GM19238 (cell line): Measurements from ENCODE around the gene JHY.

Source experiments
- DNase-seq: peaks from one replicate; pipeline ENCODE4 v3.0.0; 2011; ENCODE audit warnings: low spot score; ENCODE audit not compliant: insufficient read length

The JHY gene

DNA sequence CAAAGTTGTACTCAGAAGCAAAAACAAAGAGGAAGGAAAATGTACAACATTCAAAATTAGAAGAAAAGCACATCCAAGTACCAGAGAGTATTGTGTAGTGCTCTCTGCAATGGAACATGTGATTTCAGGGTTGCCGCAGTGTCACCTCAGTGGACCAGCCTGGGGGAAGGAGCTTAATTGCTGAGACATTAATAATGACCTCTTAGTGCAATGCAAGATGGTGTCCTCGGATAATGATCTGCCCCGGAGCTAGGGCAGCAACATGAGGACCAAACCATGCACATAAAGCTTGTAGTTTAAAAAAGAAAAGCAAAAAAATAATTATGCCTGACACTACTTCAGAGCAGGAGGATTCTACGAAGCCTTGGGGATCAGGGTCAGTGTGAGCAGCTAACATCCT, 11.3 kb upstream of the JHY start:
- DNase-seq: no peak

DNA sequence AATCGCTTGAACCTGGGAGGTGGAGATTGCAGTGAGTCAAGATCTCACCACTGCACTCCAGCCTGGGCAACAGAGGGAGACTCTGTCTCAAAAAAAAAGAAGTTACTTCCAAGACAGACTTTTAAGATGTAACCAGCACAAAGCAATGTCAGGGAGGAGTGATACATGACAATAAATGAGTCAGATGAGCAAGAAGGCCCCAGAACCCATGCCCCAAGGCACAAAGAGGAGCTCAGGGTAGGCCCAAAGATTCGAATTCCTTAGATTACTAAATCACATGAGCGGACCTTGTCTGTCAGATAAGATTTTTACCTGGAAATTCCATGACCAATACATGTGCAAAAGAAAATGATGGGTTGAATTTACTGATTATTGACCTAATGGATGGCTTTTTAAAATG, 10.5 kb upstream of the JHY start:
- DNase-seq: no peak

DNA sequence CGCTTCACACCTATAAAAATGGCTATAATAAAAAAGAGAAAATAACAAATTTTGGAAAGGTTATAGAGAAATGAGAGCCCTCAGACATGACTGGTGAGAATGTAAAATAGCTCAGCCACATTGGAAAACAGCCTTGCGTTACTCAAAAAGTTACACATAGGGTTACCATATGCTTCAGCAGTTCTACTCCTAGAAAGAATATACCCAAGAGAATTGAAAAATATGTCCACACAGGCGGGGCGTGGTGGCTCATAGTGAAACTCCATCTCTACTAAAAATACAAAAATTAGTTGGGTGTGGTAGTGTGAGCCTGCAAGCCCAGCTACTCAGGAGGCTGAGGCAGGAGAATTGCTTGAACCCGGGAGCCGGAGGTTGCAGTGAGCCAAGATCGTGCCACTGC, 7.6 kb upstream of the JHY start:
- DNase-seq: no peak

DNA sequence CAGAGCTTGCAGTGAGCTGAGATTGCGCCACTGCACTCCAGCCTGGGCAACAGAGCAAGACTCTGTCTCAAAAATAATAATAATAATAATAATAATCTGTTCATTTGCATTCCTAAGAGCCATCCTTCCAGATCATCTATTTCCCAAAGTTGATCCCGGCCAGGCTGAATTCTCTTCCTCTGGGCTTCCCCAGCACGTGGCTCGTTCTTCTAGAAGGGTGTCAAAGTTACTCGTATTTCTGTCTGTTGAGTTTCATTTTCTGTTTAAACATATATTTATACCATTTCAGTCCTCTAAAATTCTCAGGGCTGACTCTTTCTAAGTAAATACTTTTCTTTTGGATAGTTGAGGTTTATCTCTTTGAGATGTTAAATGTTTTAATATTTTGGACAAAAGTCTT, 4.8 kb upstream of the JHY start:
- DNase-seq: no peak

GRCh38 chr11:122879785-122880184, 2.8 kb upstream of the JHY start:
- DNase-seq: no peak

GRCh38 chr11:122882857-122883645, 492 bp downstream of the JHY start:
- no peak for DNase-seq

DNA sequence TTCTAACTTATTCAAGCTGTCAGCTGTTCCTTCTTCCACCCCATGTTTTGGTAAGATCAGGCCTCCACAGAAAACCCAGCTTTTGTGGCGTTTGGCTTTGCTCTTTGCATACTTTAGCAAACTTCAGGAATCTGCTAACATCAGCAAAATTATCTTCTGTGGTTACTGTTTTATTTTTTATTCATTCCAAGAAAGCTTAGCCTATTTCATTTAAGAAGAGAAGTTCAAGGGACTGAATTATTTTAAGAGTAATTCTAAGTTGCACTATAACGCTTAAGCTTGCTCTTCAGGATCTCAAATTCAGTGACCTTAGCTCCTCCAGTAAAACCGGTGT, 1.1 kb downstream of the JHY start:
- no peak for DNase-seq

DNA sequence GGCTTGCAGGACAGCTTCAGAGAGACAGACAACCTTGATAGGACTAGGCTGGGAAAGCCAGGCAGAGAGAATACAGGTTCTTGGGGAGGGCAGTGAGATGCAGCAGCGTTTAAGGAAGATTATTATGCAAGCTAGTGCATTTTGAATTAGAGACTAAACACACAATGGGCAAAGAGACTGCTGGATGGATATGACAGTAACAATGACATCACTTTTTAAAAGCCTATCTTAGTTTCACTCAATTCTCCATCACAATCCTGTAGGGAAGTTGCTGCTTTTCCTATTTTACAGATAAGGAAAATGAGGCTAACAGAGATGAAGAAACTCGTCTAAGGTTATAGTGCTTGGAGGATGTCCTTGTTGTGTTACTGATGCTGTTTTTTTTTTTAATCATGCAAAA, 5.6 kb downstream of the JHY start:
- no peak for DNase-seq

DNA sequence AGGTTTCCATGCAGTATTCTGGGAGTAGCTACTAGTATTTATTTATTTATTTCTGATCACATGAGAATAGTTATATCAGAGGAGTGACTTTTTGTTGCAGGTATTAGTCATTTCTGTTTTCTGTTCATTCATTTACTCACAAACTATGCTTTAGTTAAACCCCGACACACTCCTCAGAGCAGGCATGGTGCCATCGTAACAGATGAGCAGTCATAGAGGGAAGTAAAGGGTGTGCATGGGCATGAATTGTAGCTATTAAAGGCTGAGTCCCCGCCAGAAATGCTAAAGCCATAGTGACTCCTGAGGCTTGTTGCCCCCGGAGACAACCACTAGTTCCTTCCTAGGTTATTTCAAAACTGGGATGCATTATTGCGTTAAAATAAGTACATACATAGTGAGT, 10.6 kb downstream of the JHY start:
- DNase-seq: no peak

DNA sequence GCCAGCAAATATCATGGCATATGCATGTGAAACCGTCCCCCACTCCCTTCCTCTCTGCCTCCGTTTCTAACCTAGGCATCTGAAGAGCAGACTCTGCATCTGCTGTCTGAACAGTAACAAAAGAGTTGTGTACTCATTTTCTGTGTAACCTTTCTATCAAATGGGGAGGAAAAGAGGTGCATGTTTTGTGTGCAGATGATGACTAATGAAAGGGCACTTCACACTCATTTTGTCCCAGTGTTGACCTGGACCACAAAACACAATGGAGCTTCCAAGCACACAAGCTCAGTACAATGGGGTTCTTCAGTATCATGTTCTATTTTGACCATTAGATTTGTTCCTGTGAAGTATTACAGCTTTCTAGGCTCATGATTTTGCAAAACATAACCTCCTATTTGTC, 13.0 kb downstream of the JHY start:
- DNase-seq: no peak

DNA sequence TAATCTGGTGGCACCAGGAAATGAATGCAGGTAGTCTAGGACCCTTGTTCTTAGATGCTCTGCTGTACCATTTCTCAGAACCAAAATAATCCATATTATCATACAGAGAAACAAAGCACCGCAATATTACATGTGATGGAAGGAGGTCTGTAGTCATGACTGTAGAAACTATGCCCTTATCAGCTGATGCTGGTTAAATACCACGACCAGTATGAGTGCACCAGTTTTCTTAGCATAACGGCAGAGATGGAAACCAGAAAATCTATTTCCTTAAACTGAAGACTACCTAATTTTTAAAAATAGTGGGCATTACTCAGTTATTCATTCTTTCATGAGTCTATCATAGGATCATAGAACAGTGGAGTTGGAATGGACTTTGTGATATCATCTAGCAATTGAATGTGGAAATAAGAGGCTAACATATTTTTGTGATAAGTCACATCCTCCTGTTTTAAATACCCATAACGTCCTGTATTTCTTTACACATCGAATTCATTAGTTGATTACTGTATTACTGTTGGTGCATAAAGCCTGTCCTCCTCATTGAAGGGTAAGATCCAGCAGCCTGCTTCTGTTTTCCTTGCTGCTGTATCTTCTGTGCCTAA, 15.1 kb downstream of the JHY start:
- DNase-seq: no peak

- DNase-seq: no peak
Observed at GRCh38 chr11:122898799-122899198, 16.2 kb downstream of the JHY start.

GRCh38 chr11:122900587-122901202, 18.1 kb downstream of the JHY start:
- DNase-seq: no peak

GRCh38 chr11:122902951-122903350, 20.4 kb downstream of the JHY start:
- DNase-seq: no peak

DNA sequence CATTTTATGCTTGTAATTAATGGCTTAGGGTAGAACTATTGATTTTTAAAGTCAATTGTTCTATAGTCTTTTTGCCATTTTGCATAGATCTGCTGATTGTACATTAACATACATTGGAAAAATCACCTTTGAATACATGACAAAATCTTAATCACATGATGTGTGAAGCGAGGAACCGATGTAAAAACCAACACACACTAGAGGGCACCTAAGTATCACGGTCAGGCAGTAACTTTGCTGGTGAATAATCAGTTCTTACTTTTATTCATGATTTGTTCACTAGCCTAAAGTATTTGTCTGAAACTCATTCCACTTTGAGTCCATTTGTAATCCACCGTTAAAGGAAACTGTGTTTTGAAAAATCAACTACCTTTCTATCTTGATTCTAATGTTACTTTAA, 28.2 kb downstream of the JHY start:
- no peak for DNase-seq

- no peak for DNase-seq
Observed at GRCh38 chr11:122917311-122917710, 34.8 kb downstream of the JHY start.

- no peak for DNase-seq
Observed at GRCh38 chr11:122918734-122919133, 36.2 kb downstream of the JHY start.

DNA sequence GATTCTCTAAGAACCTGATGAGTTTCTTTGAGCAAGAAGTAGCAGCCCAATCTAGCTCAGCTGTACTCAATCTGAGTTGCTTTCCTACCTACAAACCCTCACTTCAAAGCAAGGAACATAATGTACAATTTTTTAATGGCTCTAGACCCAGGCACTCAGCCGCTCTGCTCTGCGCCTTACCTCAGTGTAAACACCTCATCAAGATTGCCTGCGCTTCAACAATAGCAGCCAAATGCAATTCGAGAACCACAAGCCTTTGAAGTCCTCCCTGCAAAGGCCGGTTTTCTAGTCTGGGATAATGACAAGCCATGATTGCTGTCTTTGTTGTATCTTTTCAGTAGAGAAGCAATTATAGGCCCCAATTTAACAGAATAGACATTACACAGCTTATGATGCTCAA, 38.0 kb downstream of the JHY start:
- DNase-seq: no peak

DNA sequence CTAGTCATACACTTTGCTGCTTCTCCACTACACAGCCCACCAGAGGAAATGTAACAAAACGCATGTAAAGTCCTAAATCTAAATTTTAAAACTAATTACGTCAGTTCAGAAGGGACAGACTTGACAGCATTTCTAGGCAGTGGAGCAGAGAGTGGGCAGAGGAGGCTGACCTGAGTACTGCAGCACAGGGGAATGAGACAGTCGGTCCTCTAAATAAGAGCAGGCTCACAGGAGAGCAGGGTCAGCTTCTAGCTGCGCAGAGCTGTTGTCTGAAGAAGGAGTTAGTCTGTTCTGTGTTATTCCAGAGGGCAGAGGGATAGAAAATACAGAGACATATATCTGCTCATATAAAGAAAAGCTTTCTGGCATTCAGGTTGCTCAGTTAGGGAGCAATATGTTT, 40.3 kb downstream of the JHY start:
- DNase-seq: no peak

- DNase-seq: no peak
Observed at GRCh38 chr11:122923302-122923701, 40.7 kb downstream of the JHY start.

DNA sequence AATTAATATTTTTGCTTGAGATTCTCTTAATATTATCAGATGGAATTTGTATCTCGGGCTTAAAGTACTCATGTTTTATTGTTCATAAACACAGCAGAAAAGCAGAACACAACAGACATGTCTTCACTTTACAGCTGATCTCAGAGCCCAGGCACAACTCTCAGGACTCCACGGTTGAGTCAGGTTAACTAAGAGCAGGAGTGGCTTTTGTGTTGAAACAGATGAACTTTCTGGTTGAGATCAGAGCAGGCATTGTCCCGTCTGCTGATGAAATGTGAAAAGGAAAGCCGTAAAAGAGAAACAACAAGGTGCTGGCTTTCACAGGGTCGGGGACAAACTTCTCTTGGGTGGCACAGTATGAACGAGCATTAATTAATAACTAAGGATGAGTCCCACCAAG, 49.0 kb downstream of the JHY start:
- DNase-seq: no peak

DNA sequence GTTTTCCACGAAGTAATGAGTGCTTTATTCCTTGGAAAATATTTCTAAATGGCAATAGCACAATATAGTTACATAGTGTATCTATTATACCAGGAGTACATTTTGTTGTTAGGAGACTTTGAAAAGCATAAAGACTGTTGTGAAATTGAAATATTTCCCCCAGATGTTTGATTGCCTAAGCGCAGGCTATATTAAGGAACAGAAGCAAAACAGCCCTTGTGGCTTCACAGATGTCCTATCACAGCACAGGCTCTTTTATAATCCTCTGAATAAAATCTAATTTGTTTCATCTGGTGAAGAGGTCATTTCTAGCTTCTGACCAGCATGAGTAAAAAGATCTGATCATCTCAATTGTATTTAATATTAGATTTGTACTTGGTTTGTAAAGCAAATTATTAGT, 50.9 kb downstream of the JHY start:
- DNase-seq: no peak

GRCh38 chr11:122937983-122938382, 55.4 kb downstream of the JHY start:
- no peak for DNase-seq
